Body of pancreas (tissue), 4 donors: ENCODE results near the gene PANX2.

Source experiments
- POLR2A ChIP-seq, 3 donors: fragments of 450-650 bp; IDR thresholded peaks; one replicate each; pipeline ENCODE4 v1.6.1; 2016; ENCODE audit warnings: antibody characterized with exemption in 3 of 3, mild to moderate bottlenecking in 2 of 3
- TF ChIP-seq, protein P1 (sequence below), 7 experiments: fragments of 450-650 bp in 4 of 7; fragments of 200-600 bp in 3 of 7; sonication (generic) in 3 of 7; IDR thresholded peaks; one replicate each; pipeline ENCODE4 v1.5.1; 2016 to 2019; ENCODE audit warnings: antibody characterized with exemption in 7 of 7

DNA sequence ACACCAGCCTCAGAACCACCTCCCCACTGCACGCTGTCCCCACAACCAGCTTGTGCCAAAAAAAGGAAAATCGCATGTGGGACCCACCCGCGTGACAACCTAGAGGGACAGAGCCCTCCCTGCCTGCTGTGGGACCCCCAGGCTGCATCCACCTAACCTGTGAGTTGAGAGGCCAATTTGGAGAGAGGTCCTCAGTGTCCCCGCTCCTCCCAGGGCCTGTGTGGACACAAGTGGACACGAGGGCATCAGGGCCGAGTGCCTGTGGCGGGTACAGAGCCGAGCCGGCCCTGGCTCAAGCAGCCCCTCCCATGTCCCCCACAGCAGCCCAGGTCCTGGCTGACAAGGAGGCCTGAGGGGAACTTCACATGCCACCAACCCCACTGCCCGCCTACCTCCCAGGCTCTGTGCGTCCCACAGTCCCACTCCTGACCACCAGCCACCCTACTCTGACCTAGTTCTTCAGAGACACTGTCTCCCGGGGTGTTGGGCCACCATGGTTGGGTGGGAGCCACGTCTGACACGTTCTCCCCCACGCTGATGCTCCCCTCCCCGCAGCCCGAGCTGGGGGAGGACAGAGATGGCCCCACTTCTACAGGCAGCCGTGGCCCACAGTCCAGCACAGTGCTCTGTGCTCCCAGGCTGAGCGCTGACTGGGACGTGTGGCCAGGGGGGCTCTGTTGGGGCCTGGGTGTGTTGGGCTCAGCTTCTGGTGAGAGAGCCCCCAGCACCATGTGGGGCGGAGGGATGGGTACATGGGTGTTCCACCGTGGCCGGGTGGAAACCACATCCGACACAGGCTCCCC is 49.5 kb downstream of the PANX2 start:
- TF ChIP-seq, protein P1, sequence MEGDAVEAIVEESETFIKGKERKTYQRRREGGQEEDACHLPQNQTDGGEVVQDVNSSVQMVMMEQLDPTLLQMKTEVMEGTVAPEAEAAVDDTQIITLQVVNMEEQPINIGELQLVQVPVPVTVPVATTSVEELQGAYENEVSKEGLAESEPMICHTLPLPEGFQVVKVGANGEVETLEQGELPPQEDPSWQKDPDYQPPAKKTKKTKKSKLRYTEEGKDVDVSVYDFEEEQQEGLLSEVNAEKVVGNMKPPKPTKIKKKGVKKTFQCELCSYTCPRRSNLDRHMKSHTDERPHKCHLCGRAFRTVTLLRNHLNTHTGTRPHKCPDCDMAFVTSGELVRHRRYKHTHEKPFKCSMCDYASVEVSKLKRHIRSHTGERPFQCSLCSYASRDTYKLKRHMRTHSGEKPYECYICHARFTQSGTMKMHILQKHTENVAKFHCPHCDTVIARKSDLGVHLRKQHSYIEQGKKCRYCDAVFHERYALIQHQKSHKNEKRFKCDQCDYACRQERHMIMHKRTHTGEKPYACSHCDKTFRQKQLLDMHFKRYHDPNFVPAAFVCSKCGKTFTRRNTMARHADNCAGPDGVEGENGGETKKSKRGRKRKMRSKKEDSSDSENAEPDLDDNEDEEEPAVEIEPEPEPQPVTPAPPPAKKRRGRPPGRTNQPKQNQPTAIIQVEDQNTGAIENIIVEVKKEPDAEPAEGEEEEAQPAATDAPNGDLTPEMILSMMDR (IDR thresholded peaks at IDR 0.05) = no peak
- no peak for TF ChIP-seq POLR2A (IDR thresholded peaks at IDR 0.05)
